SU-DHL-6 (cell line): ENCODE data around the gene ZCCHC17.
"Not testable (repeated sequence)": the region's sequence is repeated elsewhere in the genome, so short reads cannot be mapped to it uniquely, and the experiment has no call there.

Source experiments
- H2AFZ ChIP-seq: fragments of 200-600 bp; sonication (generic); 2 replicates; pipeline ENCODE4 v1.6.1; 2014; ENCODE audit warnings: low read depth, mild to moderate bottlenecking, moderate library complexity, mixed read lengths, antibody characterized with exemption, low read length; ENCODE audit not compliant: severe bottlenecking
- H3F3A ChIP-seq: fragments of 200-600 bp; shearing (Covaris generic); 2 replicates; pipeline ENCODE4 v1.6.0; 2016; ENCODE audit warnings: antibody characterized with exemption, mild to moderate bottlenecking; ENCODE audit not compliant: insufficient read depth
- H3K27ac ChIP-seq: fragments of 200-600 bp; sonication (generic); 2 replicates; pipeline ENCODE4 v1.5.1; 2016; ENCODE audit warnings: low read depth, mild to moderate bottlenecking, low read length, moderate library complexity, mixed read lengths
- H3K27me3 ChIP-seq: fragments of 200-600 bp; sonication (generic), shearing (Covaris generic); 2 replicates; pipeline ENCODE4 v1.6.0; 2014; ENCODE audit warnings: mild to moderate bottlenecking, low read length
- H3K36me3 ChIP-seq: fragments of 200-600 bp; sonication (generic); 2 replicates; pipeline ENCODE4 v1.6.1; 2014; ENCODE audit warnings: mild to moderate bottlenecking, low read length, mixed read lengths
- H3K4me2 ChIP-seq: fragments of 300-600, 200-600 bp; shearing (Covaris generic), sonication (generic); 2 replicates; pipeline ENCODE4 v1.6.0; 2014; ENCODE audit warnings: low read length, low read depth, mild to moderate bottlenecking; ENCODE audit not compliant: poor library complexity, severe bottlenecking
- H3K4me3 ChIP-seq: fragments of 200-600 bp; sonication (generic); 2 replicates; pipeline ENCODE4 v1.5.1; 2014; ENCODE audit warnings: antibody characterized with exemption, low read length, mild to moderate bottlenecking, mixed read lengths; ENCODE audit not compliant: insufficient read depth, poor library complexity, severe bottlenecking
- H3K79me2 ChIP-seq: fragments of 200-600 bp; sonication (generic); 2 replicates; pipeline ENCODE4 v1.6.1; 2014; ENCODE audit warnings: mild to moderate bottlenecking, low read length, moderate library complexity; ENCODE audit not compliant: insufficient read depth
- H3K9ac ChIP-seq: fragments of 200-600 bp; sonication (generic); 2 replicates; pipeline ENCODE4 v1.7.0; 2014; ENCODE audit warnings: mild to moderate bottlenecking, low read length
- H3K9me2 ChIP-seq: fragments of 200-600 bp; sonication (generic); replicated peaks from 2 replicates; pipeline ENCODE4 v1.6.1; 2014; ENCODE audit warnings: low read length; ENCODE audit not compliant: insufficient read depth
- H3K9me3 ChIP-seq: fragments of 200-600 bp; sonication (generic); 2 replicates; pipeline ENCODE4 v1.6.1; 2014; ENCODE audit warnings: low read length, mixed read lengths; ENCODE audit not compliant: insufficient read depth
- H4K20me1 ChIP-seq: fragments of 200-600 bp; sonication (generic); 2 replicates; pipeline ENCODE4 v1.6.1; 2014; ENCODE audit warnings: low read depth, mild to moderate bottlenecking, antibody characterized with exemption, low read length, moderate library complexity, mixed read lengths
- EZH2phosphoT487 ChIP-seq: fragments of 200-600 bp; sonication (generic), shearing (Covaris generic); conservative IDR thresholded peaks from 2 replicates; pipeline ENCODE4 v1.6.1; 2018; ENCODE audit warnings: mild to moderate bottlenecking, antibody characterized with exemption, low read length, moderate library complexity, mixed read lengths
- TF ChIP-seq, protein P1 (sequence below): fragments of 200-600 bp; sonication (generic); IDR thresholded peaks from one replicate; pipeline ENCODE4 v1.5.1; 2017; ENCODE audit warnings: antibody characterized with exemption, mild to moderate bottlenecking, low read length, moderate library complexity; ENCODE audit not compliant: insufficient read depth, poor library complexity, severe bottlenecking

Gene ZCCHC17

DNA sequence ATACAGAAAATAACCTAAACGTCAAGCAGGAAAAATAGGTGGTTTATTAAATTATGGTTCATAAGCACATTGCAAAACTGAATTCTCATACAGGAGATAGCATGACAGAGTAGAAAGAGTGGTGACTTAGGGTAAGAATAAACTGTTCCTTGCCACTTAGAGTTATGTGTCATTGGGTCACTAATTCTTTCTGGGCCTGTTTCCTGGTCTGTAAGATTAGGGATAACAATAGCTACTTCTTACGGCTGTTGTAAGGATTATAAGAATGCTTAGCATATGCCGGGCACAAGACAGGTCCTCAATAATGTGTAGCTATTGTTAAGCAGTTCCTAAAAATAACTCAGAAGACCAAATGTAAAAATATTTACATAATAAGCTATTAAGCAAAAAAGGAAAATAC, 24.5 kb upstream of the ZCCHC17 start:
- Histone ChIP-seq H2AFZ (no peak overlapping the region), H3K36me3 (peaks cover 46% of the 10 kb centered on the region), H3K27ac (no peak overlapping the region)

DNA sequence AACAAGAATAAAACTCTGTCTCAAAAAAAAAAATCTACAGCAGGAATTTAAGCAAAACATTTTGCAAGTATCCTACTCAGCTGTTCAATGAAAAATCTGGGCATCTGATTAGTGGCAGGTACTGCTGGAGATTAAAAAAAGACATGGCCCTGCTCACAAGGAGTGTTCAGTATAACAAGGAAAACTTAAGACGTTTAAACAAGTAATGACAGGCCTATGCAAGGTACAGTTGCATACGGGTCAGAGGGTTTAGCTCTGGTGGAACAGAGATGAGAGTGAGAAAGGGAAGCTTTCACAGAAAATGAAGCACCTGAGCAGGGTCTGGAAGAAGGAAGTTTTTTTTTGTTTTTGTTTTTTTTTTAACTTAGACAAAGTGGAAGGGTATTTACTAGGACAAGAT, 23.2 kb upstream of the ZCCHC17 start:
- H3K79me2 ChIP-seq, result peaks cover 26% of the 10 kb centered on the region
- TF ChIP-seq, protein P1, sequence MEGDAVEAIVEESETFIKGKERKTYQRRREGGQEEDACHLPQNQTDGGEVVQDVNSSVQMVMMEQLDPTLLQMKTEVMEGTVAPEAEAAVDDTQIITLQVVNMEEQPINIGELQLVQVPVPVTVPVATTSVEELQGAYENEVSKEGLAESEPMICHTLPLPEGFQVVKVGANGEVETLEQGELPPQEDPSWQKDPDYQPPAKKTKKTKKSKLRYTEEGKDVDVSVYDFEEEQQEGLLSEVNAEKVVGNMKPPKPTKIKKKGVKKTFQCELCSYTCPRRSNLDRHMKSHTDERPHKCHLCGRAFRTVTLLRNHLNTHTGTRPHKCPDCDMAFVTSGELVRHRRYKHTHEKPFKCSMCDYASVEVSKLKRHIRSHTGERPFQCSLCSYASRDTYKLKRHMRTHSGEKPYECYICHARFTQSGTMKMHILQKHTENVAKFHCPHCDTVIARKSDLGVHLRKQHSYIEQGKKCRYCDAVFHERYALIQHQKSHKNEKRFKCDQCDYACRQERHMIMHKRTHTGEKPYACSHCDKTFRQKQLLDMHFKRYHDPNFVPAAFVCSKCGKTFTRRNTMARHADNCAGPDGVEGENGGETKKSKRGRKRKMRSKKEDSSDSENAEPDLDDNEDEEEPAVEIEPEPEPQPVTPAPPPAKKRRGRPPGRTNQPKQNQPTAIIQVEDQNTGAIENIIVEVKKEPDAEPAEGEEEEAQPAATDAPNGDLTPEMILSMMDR, result no peak
- TF ChIP-seq EZH2phosphoT487, result no peak
- H3F3A ChIP-seq, result no peaks in the 10 kb centered on the region
- no peak overlapping the region for H2AFZ ChIP-seq
- H3K9me3 ChIP-seq, result no peaks in the 10 kb centered on the region
- no peaks in the 10 kb centered on the region for H3K27me3 ChIP-seq
- H3K9ac ChIP-seq, result no peak overlapping the region
- H3K4me3 ChIP-seq, result no peak overlapping the region
- H3K27ac ChIP-seq, result no peak overlapping the region
- peaks cover 8% of the 10 kb centered on the region for H4K20me1 ChIP-seq
- no peak overlapping the region for H3K4me2 ChIP-seq
- no peaks in the 10 kb centered on the region for H3K9me2 ChIP-seq
- peaks cover 48% of the 10 kb centered on the region for H3K36me3 ChIP-seq

More for the DNA sequence above, 24.5 kb upstream of the ZCCHC17 start:
- Histone ChIP-seq H3K9me3 (no peaks in the 10 kb centered on the region), H3K4me2 (no peak overlapping the region), H3K9ac (no peak overlapping the region), H4K20me1 (peaks cover 8% of the 10 kb centered on the region), H3K27me3 (no peaks in the 10 kb centered on the region), H3K79me2 (peaks cover 22% of the 10 kb centered on the region), H3F3A (no peaks in the 10 kb centered on the region), H3K9me2 (no peaks in the 10 kb centered on the region), H3K4me3 (no peak overlapping the region)
- TF ChIP-seq, protein P1, result no peak
- TF ChIP-seq EZH2phosphoT487, result no peak

DNA sequence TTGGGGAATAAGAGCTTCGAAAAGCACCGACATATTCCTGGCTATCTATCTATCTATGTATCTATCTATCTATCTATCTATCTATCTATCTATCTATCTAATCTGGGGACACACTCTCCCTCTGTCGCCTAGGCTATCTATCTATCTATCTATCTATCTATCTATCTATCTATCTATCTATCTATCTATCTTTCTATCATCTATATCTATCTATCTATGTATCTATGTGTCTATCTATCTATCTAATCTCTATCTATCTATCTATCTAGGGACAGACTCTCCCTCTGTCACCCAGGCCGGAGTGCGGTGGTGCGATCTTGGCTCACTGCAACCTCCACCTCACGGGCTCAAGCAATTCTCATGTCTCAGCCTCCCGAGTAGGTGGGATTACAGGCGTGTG, 14.4 kb upstream of the ZCCHC17 start:
- not testable (repeated sequence) for H3K27me3 ChIP-seq, H2AFZ ChIP-seq, H4K20me1 ChIP-seq, H3K9me2 ChIP-seq, H3K4me2 ChIP-seq, H3K27ac ChIP-seq, H3F3A ChIP-seq, H3K9me3 ChIP-seq, H3K4me3 ChIP-seq, H3K9ac ChIP-seq, H3K79me2 ChIP-seq
- peaks cover 31% of the 10 kb centered on the region for H3K36me3 ChIP-seq

DNA sequence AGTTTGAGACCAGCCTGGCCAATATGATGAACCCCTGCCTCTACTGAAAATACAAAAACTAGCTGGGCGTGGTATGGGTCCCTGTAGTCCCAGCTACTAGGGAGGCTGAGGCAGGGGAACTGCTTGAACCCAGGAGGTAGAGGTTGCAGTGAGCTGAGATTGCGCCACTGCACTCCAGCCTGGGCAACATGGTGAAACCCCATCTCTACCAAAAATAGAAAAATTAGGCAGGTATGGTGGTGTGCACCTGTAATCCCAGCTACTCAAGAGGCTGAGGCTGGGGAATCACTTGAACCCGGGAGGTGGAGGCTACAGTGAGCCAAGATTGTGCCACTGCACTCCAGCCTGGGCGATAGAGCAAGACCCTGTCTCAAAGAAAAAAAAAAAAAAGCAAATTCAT, 9.0 kb upstream of the ZCCHC17 start:
- not testable (repeated sequence) for H3K9me3 ChIP-seq, H3K27ac ChIP-seq, H3K4me3 ChIP-seq, H3F3A ChIP-seq, H3K4me2 ChIP-seq, H3K9me2 ChIP-seq, H2AFZ ChIP-seq, H3K27me3 ChIP-seq, H3K9ac ChIP-seq, H3K79me2 ChIP-seq, H4K20me1 ChIP-seq
- peaks cover 16% of the 10 kb centered on the region; the same call in 1 of the 2 replicates for H3K36me3 ChIP-seq
